Activated T-helper 1 cell treated with anti-CD3 and anti-CD28 coated beads, Interleukin-12 subunit alpha, Interleukin-12 subunit beta, Interleukin-2, Interleukin-4 antibody, amounts not matched to agents 30 ng/mL and 10 ng/mL and 1 ng/mL, durations not matched to agents 14 hours and 24 hours and 36 hours (primary cell): ENCODE results near the gene CCN6. TPM values are rescaled to one million over a fixed set of nuclear protein-coding genes. Genes with fewer than 3 reads are reported as not detected.

Experiments used
- DNase-seq: peaks from one replicate; pipeline ENCODE4 v3.0.0; 2021; ENCODE audit warnings: low spot score
- H3K27ac Mint-ChIP-seq: one replicate; pipeline ENCODE4 v1.8.0; 2021; ENCODE audit warnings: mild to moderate bottlenecking, mixed read lengths
- H3K27me3 Mint-ChIP-seq: one replicate; pipeline ENCODE4 v1.8.0; 2022; ENCODE audit warnings: mild to moderate bottlenecking, moderate library complexity, mixed read lengths; ENCODE audit not compliant: insufficient read depth
- H3K36me3 Mint-ChIP-seq: one replicate; pipeline ENCODE4 v1.8.0; 2021; ENCODE audit warnings: low read depth, mixed read lengths
- H3K4me1 Mint-ChIP-seq: one replicate; pipeline ENCODE4 v1.8.0; 2021; ENCODE audit warnings: low read depth, mixed read lengths
- H3K4me3 Mint-ChIP-seq: one replicate; pipeline ENCODE4 v1.8.0; 2021; ENCODE audit warnings: mild to moderate bottlenecking, moderate library complexity, mixed read lengths
- H3K9me3 Mint-ChIP-seq: one replicate; pipeline ENCODE4 v1.8.0; 2021; ENCODE audit warnings: mixed read lengths
- intact Hi-C: fragments of 100-400 bp; cut with micrococcal nuclease; formaldehyde crosslinking; loops from one replicate; pipeline ENCODE4 v1.15.1; 2024
- total RNA-seq: library from RNA; stranded (reverse); gene quantifications from 2 replicates; pipeline ENCODE4 v1.2.3, GENCODE V29; 2022

The CCN6 gene
- total RNA-seq, 1 donor from 2014 or later: not detected

GRCh38 chr6:112031960-112032359 lies 21.9 kb upstream of the CCN6 start:
- peaks cover 90% of the 10 kb centered on the region for H3K4me1 Mint-ChIP-seq
- H3K9me3 Mint-ChIP-seq: peaks cover 4% of the 10 kb centered on the region
- intact Hi-C loops: no loop called here
- H3K27ac Mint-ChIP-seq: no peak overlapping the region
- no peaks in the 10 kb centered on the region for H3K27me3 Mint-ChIP-seq
- H3K4me3 Mint-ChIP-seq: no peak overlapping the region
- DNase-seq: no peak
- peaks cover 9% of the 10 kb centered on the region for H3K36me3 Mint-ChIP-seq

- H3K27ac Mint-ChIP-seq: no peak overlapping the region
- intact Hi-C loops: no loop called here
- H3K4me3 Mint-ChIP-seq: no peak overlapping the region
- no peak for DNase-seq
- peaks cover 84% of the 10 kb centered on the region for H3K4me1 Mint-ChIP-seq
- H3K27me3 Mint-ChIP-seq: no peaks in the 10 kb centered on the region
- peaks cover 7% of the 10 kb centered on the region for H3K36me3 Mint-ChIP-seq
- peaks cover 1% of the 10 kb centered on the region for H3K9me3 Mint-ChIP-seq
Observed at GRCh38 chr6:112032728-112033127, 21.2 kb upstream of the CCN6 start.

- intact Hi-C loops: no loop called here
- peak overlapping the region; percentile 77 for H3K27ac Mint-ChIP-seq
- no peak for DNase-seq
- no peaks in the 10 kb centered on the region for H3K9me3 Mint-ChIP-seq
- peaks cover 3% of the 10 kb centered on the region for H3K36me3 Mint-ChIP-seq
- H3K4me3 Mint-ChIP-seq: no peak overlapping the region
- peaks cover 81% of the 10 kb centered on the region for H3K4me1 Mint-ChIP-seq
- no peaks in the 10 kb centered on the region for H3K27me3 Mint-ChIP-seq
Observed at GRCh38 chr6:112033791-112034615, 19.9 kb upstream of the CCN6 start.

GRCh38 chr6:112034616-112034995 lies 19.3 kb upstream of the CCN6 start:
- no peak overlapping the region for H3K4me3 Mint-ChIP-seq
- peaks cover 81% of the 10 kb centered on the region for H3K4me1 Mint-ChIP-seq
- peaks cover 3% of the 10 kb centered on the region for H3K36me3 Mint-ChIP-seq

GRCh38 chr6:112036088-112036637 lies 17.7 kb upstream of the CCN6 start:
- peak overlapping the region; percentile 1 for H3K4me3 Mint-ChIP-seq
- intact Hi-C loops: loop anchor here (1.0 kb wide), 3 partner anchors 8 to 232 kb away; no protein-coding TSS in a partner anchor
- peaks cover 69% of the 10 kb centered on the region for H3K4me1 Mint-ChIP-seq

More at GRCh38 chr6:112034616-112034995, 19.3 kb upstream of the CCN6 start:
- Mint-ChIP-seq H3K27me3 (no peaks in the 10 kb centered on the region), H3K9me3 (no peaks in the 10 kb centered on the region), H3K27ac (peak overlapping the region; percentile 77)
- intact Hi-C loops: no loop called here
- DNase-seq: no peak

GRCh38 chr6:112037783-112038216 lies 16.1 kb upstream of the CCN6 start:
- DNase-seq: no peak
- Mint-ChIP-seq H3K36me3 (peaks cover 3% of the 10 kb centered on the region), H3K4me3 (no peak overlapping the region), H3K4me1 (peaks cover 71% of the 10 kb centered on the region), H3K27me3 (no peaks in the 10 kb centered on the region), H3K27ac (no peak overlapping the region), H3K9me3 (no peaks in the 10 kb centered on the region)
- intact Hi-C loops: no loop called here

More at GRCh38 chr6:112036088-112036637, 17.7 kb upstream of the CCN6 start:
- H3K36me3 Mint-ChIP-seq: peaks cover 3% of the 10 kb centered on the region
- DNase-seq: no peak
- H3K27me3 Mint-ChIP-seq: no peaks in the 10 kb centered on the region
- peak overlapping the region; percentile 74 for H3K27ac Mint-ChIP-seq
- H3K9me3 Mint-ChIP-seq: no peaks in the 10 kb centered on the region

GRCh38 chr6:112038268-112038667 lies 15.6 kb upstream of the CCN6 start:
- Mint-ChIP-seq H3K27ac (no peak overlapping the region), H3K4me1 (peaks cover 73% of the 10 kb centered on the region), H3K36me3 (peaks cover 3% of the 10 kb centered on the region), H3K9me3 (no peaks in the 10 kb centered on the region), H3K27me3 (no peaks in the 10 kb centered on the region), H3K4me3 (no peak overlapping the region)
- no peak for DNase-seq
- intact Hi-C loops: no loop called here

- Mint-ChIP-seq H3K4me3 (no peak overlapping the region), H3K4me1 (peaks cover 73% of the 10 kb centered on the region), H3K9me3 (no peaks in the 10 kb centered on the region), H3K36me3 (peaks cover 3% of the 10 kb centered on the region), H3K27ac (no peak overlapping the region), H3K27me3 (no peaks in the 10 kb centered on the region)
- intact Hi-C loops: no loop called here
- DNase-seq: no peak
Observed at GRCh38 chr6:112038756-112039430, 15.0 kb upstream of the CCN6 start.

GRCh38 chr6:112039431-112039770 lies 14.5 kb upstream of the CCN6 start:
- no peaks in the 10 kb centered on the region for H3K9me3 Mint-ChIP-seq
- H3K27me3 Mint-ChIP-seq: no peaks in the 10 kb centered on the region
- no peak for DNase-seq
- peaks cover 70% of the 10 kb centered on the region for H3K4me1 Mint-ChIP-seq
- intact Hi-C loops: no loop called here
- no peak overlapping the region for H3K4me3 Mint-ChIP-seq
- H3K36me3 Mint-ChIP-seq: peaks cover 3% of the 10 kb centered on the region
- H3K27ac Mint-ChIP-seq: no peak overlapping the region

- no peak for DNase-seq
- H3K27me3 Mint-ChIP-seq: no peaks in the 10 kb centered on the region
- H3K27ac Mint-ChIP-seq: no peak overlapping the region
- intact Hi-C loops: loop anchor here (5.0 to 10.0 kb wide), 4 partner anchors 616 to 1029 kb away; no protein-coding TSS in a partner anchor
- H3K4me1 Mint-ChIP-seq: peaks cover 57% of the 10 kb centered on the region
- H3K4me3 Mint-ChIP-seq: no peak overlapping the region
- H3K36me3 Mint-ChIP-seq: no peaks in the 10 kb centered on the region
- H3K9me3 Mint-ChIP-seq: no peaks in the 10 kb centered on the region
Observed at GRCh38 chr6:112040956-112041355, 12.9 kb upstream of the CCN6 start.

- no peak for DNase-seq
- peak overlapping the region; percentile 50 for H3K4me3 Mint-ChIP-seq
- H3K4me1 Mint-ChIP-seq: peaks cover 51% of the 10 kb centered on the region
- H3K36me3 Mint-ChIP-seq: no peaks in the 10 kb centered on the region
- no peaks in the 10 kb centered on the region for H3K27me3 Mint-ChIP-seq
- H3K9me3 Mint-ChIP-seq: no peaks in the 10 kb centered on the region
- intact Hi-C loops: loop anchor here (5.0 to 10.0 kb wide), 4 partner anchors 617 to 1029 kb away; no protein-coding TSS in a partner anchor
- peak overlapping the region; percentile 46 for H3K27ac Mint-ChIP-seq
Observed at GRCh38 chr6:112041535-112041934, 12.4 kb upstream of the CCN6 start.

GRCh38 chr6:112043032-112044007 lies 10.6 kb upstream of the CCN6 start:
- Mint-ChIP-seq H3K27ac (peak overlapping the region; percentile 92), H3K9me3 (no peaks in the 10 kb centered on the region), H3K4me3 (peak overlapping the region; percentile 92), H3K4me1 (peaks cover 42% of the 10 kb centered on the region), H3K36me3 (no peaks in the 10 kb centered on the region), H3K27me3 (no peaks in the 10 kb centered on the region)
- peak; percentile 83 for DNase-seq
- intact Hi-C loops: loop anchor here (1.0 to 10.0 kb wide), 23 partner anchors 8 to 1031 kb away; partner anchors contain the start of genes FAM229B, FYN, TRAF3IP2 and TUBE1
